ENCODE measurements around the gene PLEKHM2. TPM values are rescaled to one million over a fixed set of nuclear protein-coding genes. Genes with fewer than 3 reads are reported as not detected.

The PLEKHM2 gene
- total RNA-seq, 1 experiment from 2014 or later, result 53.9 TPM

DNA sequence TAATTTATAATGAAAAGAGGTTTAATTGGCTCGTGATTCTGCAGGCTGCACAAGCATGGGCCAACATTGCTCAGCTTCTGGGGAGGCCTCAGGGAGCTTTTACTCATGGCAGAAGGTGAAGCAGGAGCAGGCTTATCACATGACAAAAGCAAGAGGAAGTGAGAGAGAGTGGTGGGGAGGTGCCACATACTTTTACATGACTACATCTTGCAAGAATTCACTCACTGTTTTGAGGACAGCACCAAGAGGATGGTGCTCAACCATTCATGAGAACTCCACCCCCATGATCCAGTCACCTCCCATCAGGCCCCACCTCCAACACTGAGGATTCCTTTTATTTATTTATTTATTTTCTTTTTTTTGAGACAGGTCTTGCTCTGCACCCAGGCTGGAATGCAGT is 5.5 kb upstream of the PLEKHM2 start:
- no peak for TF ChIP-seq EZH2 (IDR thresholded peaks at IDR 0.05; ENCODE audit: borderline replicate concordance, low read depth, low read length, poor library complexity, severe bottlenecking)
- no peak for TF ChIP-seq CTCF (conservative IDR thresholded peaks at IDR 0.05; ENCODE audit: low read depth, low read length)
- H3K4me1 ChIP-seq (ENCODE audit: insufficient read depth, low read length, poor library complexity, severe bottlenecking), result no peaks in the 10 kb centered on the region
- no peaks in the 10 kb centered on the region for H3K36me3 ChIP-seq (ENCODE audit: insufficient read depth, low read length, poor library complexity, severe bottlenecking)
- no peak for DNase-seq (ENCODE audit: low spot score)
- POLR2A ChIA-PET (ENCODE audit: low non-redundant PET), result no interaction called here
- H3K9me3 ChIP-seq (ENCODE audit: low read depth, low read length, poor library complexity, severe bottlenecking), result no peaks in the 10 kb centered on the region
- H3K4me3 ChIP-seq (ENCODE audit: low read depth, low read length, poor library complexity, severe bottlenecking), result no peak overlapping the region
- CTCF ChIA-PET, result interaction anchor here (0.5 kb wide), 1 partner anchor 15 kb away, joined by 6 read pairs; no protein-coding TSS in a partner anchor
- intact Hi-C loops (cut with micrococcal nuclease; ENCODE audit: unreplicated experiment), result no loop called here
- no TSS peak for BruUV-seq (replicated peaks)
- no peak overlapping the region for H3K27ac ChIP-seq (ENCODE audit: low read depth, low read length, poor library complexity, severe bottlenecking)
- no peaks in the 10 kb centered on the region for H3K27me3 ChIP-seq (replicated peaks; ENCODE audit: insufficient read depth, low read depth, low read length, poor library complexity)

GRCh38 chr1:15680131-15680530 is 4.0 kb upstream of the PLEKHM2 start:
- H3K27ac ChIP-seq (ENCODE audit: low read depth, low read length, poor library complexity, severe bottlenecking), result no peak overlapping the region
- no peaks in the 10 kb centered on the region for H3K9me3 ChIP-seq (ENCODE audit: low read depth, low read length, poor library complexity, severe bottlenecking)
- no TSS peak for BruUV-seq (replicated peaks)
- no peaks in the 10 kb centered on the region for H3K36me3 ChIP-seq (ENCODE audit: insufficient read depth, low read length, poor library complexity, severe bottlenecking)
- ChIA-PET CTCF (no interaction called here), POLR2A (ENCODE audit: low non-redundant PET) (interaction anchor here (0.6 kb wide), 1 partner anchor 179 kb away, joined by 10 read pairs; no protein-coding TSS in a partner anchor)
- TF ChIP-seq CTCF (conservative IDR thresholded peaks at IDR 0.05; ENCODE audit: low read depth, low read length) (no peak), EZH2 (IDR thresholded peaks at IDR 0.05; ENCODE audit: borderline replicate concordance, low read depth, low read length, poor library complexity, severe bottlenecking) (no peak)
- H3K27me3 ChIP-seq (replicated peaks; ENCODE audit: insufficient read depth, low read depth, low read length, poor library complexity), result no peaks in the 10 kb centered on the region
- no peak for DNase-seq (ENCODE audit: low spot score)
- intact Hi-C loops (cut with micrococcal nuclease; ENCODE audit: unreplicated experiment), result no loop called here
- H3K4me1 ChIP-seq (ENCODE audit: insufficient read depth, low read length, poor library complexity, severe bottlenecking), result no peaks in the 10 kb centered on the region
- H3K4me3 ChIP-seq (ENCODE audit: low read depth, low read length, poor library complexity, severe bottlenecking), result no peak overlapping the region

GRCh38 chr1:15680561-15681348 is 3.4 kb upstream of the PLEKHM2 start:
- TF ChIP-seq EZH2 (IDR thresholded peaks at IDR 0.05; ENCODE audit: borderline replicate concordance, low read depth, low read length, poor library complexity, severe bottlenecking) (no peak), CTCF (conservative IDR thresholded peaks at IDR 0.05; ENCODE audit: low read depth, low read length) (no peak)
- CTCF ChIA-PET, result no interaction called here
- DNase-seq (ENCODE audit: low spot score), result no peak
- Histone ChIP-seq H3K27ac (ENCODE audit: low read depth, low read length, poor library complexity, severe bottlenecking) (no peak overlapping the region), H3K4me3 (ENCODE audit: low read depth, low read length, poor library complexity, severe bottlenecking) (no peak overlapping the region), H3K36me3 (ENCODE audit: insufficient read depth, low read length, poor library complexity, severe bottlenecking) (no peaks in the 10 kb centered on the region), H3K4me1 (ENCODE audit: insufficient read depth, low read length, poor library complexity, severe bottlenecking) (peaks cover 3% of the 10 kb centered on the region), H3K27me3 (replicated peaks; ENCODE audit: insufficient read depth, low read depth, low read length, poor library complexity) (no peaks in the 10 kb centered on the region), H3K9me3 (ENCODE audit: low read depth, low read length, poor library complexity, severe bottlenecking) (no peaks in the 10 kb centered on the region)
- BruUV-seq (replicated peaks), result no TSS peak
- POLR2A ChIA-PET (ENCODE audit: low non-redundant PET), result interaction anchor here (0.6 kb wide), 1 partner anchor 178 kb away, joined by 10 read pairs; no protein-coding TSS in a partner anchor
- intact Hi-C loops (cut with micrococcal nuclease; ENCODE audit: unreplicated experiment), result no loop called here

Measured in A673 (cell line).